Smooth muscle cell (in vitro differentiated cells): ENCODE data around the gene SMC3. TPM values are rescaled to one million over a fixed set of nuclear protein-coding genes. Genes with fewer than 3 reads are reported as not detected.
"Not testable (repeated sequence)": the region's sequence is repeated elsewhere in the genome, so short reads cannot be mapped to it uniquely, and the experiment has no call there.

Source experiments
- DNase-seq: peaks from one replicate; lab custom pipeline; 2025; ENCODE audit not compliant: unreplicated experiment; lab: John Stamatoyannopoulos, UW
- H2AFZ ChIP-seq: fragments of 200-600 bp; sonication (generic); 2 replicates; pipeline ENCODE4 v1.6.0; 2016; ENCODE audit warnings: antibody characterized with exemption, low read depth, mild to moderate bottlenecking
- H3F3A ChIP-seq: fragments of 200-600 bp; sonication (generic); 2 replicates; pipeline ENCODE4 v1.6.0; 2017; ENCODE audit warnings: antibody characterized with exemption, low read depth
- H3K27ac ChIP-seq: fragments of 200-600 bp; sonication (generic); 2 replicates; pipeline ENCODE4 v1.5.1; 2016; ENCODE audit warnings: low read depth, mild to moderate bottlenecking
- H3K27me3 ChIP-seq: fragments of 200-600 bp; sonication (generic); 2 replicates; pipeline ENCODE4 v1.6.1; 2016; ENCODE audit warnings: low read depth, mild to moderate bottlenecking
- H3K36me3 ChIP-seq: fragments of 200-600 bp; sonication (generic); 2 replicates; pipeline ENCODE4 v1.5.1; 2016; ENCODE audit warnings: low read depth
- H3K4me1 ChIP-seq: fragments of 200-600 bp; sonication (generic); 2 replicates; pipeline ENCODE4 v1.5.1; 2016; ENCODE audit warnings: low read depth
- H3K4me2 ChIP-seq: fragments of 200-600 bp; sonication (generic); 2 replicates; pipeline ENCODE4 v1.6.0; 2016; ENCODE audit warnings: mild to moderate bottlenecking
- H3K4me3 ChIP-seq: fragments of 200-600 bp; sonication (generic); 2 replicates; pipeline ENCODE4 v1.5.1; 2016; ENCODE audit warnings: mild to moderate bottlenecking
- H3K79me2 ChIP-seq: fragments of 200-600 bp; sonication (generic); 2 replicates; pipeline ENCODE4 v1.6.0; 2016; ENCODE audit warnings: low read depth, mild to moderate bottlenecking
- H3K9ac ChIP-seq: fragments of 200-600 bp; sonication (generic); 2 replicates; pipeline ENCODE4 v1.6.0; 2016; ENCODE audit warnings: low read depth
- H3K9me3 ChIP-seq: fragments of 200-600 bp; sonication (generic); replicated peaks from 2 replicates; pipeline ENCODE4 v1.5.1; 2016; ENCODE audit warnings: low read depth
- H4K20me1 ChIP-seq: fragments of 200-600 bp; sonication (generic); 2 replicates; pipeline ENCODE4 v1.6.0; 2016; ENCODE audit warnings: low read depth
- WGBS: methylation state at CpG from one replicate; pipeline ENCODE4 v1.1.7; 2016; ENCODE audit warnings: low lambda C conversion rate; 5-methylcytosine and 5-hydroxymethylcytosine counted together
- polyA plus RNA-seq: library from polyadenylated mRNA; unstranded; fragments of >200 nt; fragmentation: Nextera tagmentation; extraction: Ambion mirVana; gene quantifications from 2 replicates; pipeline ENCODE4 v1.2.1, GENCODE V29; 2016
- total RNA-seq: library from RNA; depleted of rRNA; stranded (reverse); fragments of >200 nt; gene quantifications from 2 replicates; pipeline ENCODE4 v1.2.3, GENCODE V29; 2014
- TF ChIP-seq, protein P1 (sequence below): fragments of 200-600 bp; sonication (generic); IDR thresholded peaks from 2 replicates; pipeline ENCODE4 v1.5.1; 2017; ENCODE audit warnings: borderline replicate concordance, mild to moderate bottlenecking, antibody characterized with exemption; ENCODE audit not compliant: insufficient read depth, poor library complexity, severe bottlenecking

The SMC3 gene
- total and polyA plus RNA-seq, 2 experiments from 2014 or later: 24.4 to 31.0 TPM

DNA sequence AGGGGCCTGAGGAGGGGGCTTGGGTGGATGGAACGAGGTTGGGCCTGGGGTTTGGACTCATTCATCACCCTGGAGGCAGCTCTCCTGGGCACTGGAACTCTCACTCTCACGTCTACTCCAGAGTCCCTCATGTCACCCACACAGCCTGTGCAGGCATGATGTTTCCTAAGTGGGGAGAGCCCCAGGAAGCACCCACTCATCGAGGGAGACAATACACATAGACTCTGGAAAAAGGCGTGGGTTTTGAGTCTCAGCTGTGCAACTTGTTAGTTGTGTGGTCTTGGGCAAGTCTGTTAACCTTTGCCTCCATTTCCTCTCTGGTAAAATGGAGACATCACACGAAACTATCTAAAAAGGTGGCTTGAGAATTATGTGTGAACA is 50.7 kb downstream of the SMC3 start:
- Histone ChIP-seq H3K27ac (no peak overlapping the region), H3K27me3 (no peaks in the 10 kb centered on the region), H3K4me2 (no peak overlapping the region), H3F3A (no peaks in the 10 kb centered on the region), H3K79me2 (no peaks in the 10 kb centered on the region), H4K20me1 (no peaks in the 10 kb centered on the region), H3K36me3 (no peaks in the 10 kb centered on the region), H3K4me3 (no peak overlapping the region), H3K9ac (no peak overlapping the region), H2AFZ (no peak overlapping the region), H3K9me3 (no peaks in the 10 kb centered on the region), H3K4me1 (no peaks in the 10 kb centered on the region)
- WGBS: 90% methylated on average over 5 of the region's 5 CpGs
- TF ChIP-seq, protein P1, sequence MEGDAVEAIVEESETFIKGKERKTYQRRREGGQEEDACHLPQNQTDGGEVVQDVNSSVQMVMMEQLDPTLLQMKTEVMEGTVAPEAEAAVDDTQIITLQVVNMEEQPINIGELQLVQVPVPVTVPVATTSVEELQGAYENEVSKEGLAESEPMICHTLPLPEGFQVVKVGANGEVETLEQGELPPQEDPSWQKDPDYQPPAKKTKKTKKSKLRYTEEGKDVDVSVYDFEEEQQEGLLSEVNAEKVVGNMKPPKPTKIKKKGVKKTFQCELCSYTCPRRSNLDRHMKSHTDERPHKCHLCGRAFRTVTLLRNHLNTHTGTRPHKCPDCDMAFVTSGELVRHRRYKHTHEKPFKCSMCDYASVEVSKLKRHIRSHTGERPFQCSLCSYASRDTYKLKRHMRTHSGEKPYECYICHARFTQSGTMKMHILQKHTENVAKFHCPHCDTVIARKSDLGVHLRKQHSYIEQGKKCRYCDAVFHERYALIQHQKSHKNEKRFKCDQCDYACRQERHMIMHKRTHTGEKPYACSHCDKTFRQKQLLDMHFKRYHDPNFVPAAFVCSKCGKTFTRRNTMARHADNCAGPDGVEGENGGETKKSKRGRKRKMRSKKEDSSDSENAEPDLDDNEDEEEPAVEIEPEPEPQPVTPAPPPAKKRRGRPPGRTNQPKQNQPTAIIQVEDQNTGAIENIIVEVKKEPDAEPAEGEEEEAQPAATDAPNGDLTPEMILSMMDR: no peak
- no peak for DNase-seq

DNA sequence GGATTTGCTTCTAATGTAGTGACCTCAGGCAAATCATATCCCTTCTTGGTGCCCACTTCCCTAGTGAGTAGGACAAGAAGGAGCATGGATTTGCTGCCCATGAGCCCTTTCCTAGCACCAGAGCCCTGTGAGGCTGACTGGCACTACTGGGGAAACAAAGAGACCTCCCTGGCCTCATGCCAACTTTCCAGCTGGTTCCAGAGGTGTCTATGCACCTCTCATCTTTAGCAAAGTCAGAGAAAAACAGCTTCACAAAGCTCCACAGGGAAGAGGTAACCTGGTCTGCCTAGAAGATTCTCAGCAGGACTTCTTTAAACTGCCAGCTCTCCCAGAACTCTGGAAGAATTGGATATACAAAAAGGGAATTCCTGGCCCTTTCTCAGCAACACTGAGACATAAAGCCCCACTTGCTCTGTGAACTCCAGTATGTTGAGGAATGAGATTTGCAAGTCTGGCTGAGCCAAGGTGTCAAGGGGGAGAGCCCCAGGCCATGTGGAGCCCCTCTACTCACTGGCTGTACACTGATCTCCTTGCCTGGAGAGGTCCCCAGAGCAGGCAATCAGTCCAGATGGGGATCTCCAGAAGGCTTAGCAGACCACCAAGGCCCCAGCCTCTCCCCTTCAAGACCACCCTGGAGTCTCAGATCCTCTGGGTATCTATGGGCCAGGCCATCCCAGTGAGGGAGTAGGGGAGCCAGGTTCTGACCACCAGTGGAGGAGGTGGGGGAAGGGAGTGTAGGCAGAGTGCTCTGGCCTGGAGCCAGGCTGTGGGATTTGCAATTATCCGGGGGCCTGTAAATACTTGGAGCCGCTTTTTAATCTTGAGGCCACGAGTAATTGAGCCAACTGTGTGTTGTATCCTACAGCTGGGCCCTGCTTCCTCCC is 52.3 kb downstream of the SMC3 start:
- Histone ChIP-seq H4K20me1 (no peaks in the 10 kb centered on the region), H2AFZ (no peak overlapping the region), H3K36me3 (no peaks in the 10 kb centered on the region), H3F3A (no peaks in the 10 kb centered on the region), H3K4me1 (no peaks in the 10 kb centered on the region), H3K9ac (no peak overlapping the region), H3K4me2 (no peak overlapping the region), H3K9me3 (no peaks in the 10 kb centered on the region), H3K27me3 (peaks cover 2% of the 10 kb centered on the region), H3K4me3 (no peak overlapping the region), H3K27ac (no peak overlapping the region), H3K79me2 (no peaks in the 10 kb centered on the region)
- no peak for DNase-seq
- TF ChIP-seq, protein P1: no peak
- WGBS: 10% methylated on average over 3 of the region's 3 CpGs

DNA sequence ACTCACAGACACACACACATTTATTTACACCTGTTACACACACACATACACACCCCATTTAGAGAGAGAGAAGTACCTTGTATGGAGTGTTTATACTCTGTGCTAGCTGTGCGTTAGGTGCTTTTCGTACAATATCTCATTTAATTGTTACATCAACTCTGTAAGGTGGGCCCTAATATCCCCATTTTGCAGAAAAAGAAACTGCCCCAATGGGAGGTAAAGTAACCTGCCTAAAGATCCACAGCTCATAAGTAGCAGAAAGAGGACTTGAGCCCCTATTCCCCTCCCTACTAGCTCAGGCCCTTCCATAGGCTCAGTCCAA is 52.9 kb downstream of the SMC3 start:
- TF ChIP-seq, protein P1: no peak
- DNase-seq: no peak
- H3K79me2 ChIP-seq: no peaks in the 10 kb centered on the region
- H3K27ac ChIP-seq: no peak overlapping the region
- H3K4me1 ChIP-seq: no peaks in the 10 kb centered on the region
- H3K4me3 ChIP-seq: no peak overlapping the region
- H3K36me3 ChIP-seq: no peaks in the 10 kb centered on the region
- H3F3A ChIP-seq: no peaks in the 10 kb centered on the region
- no peaks in the 10 kb centered on the region for H4K20me1 ChIP-seq
- 92% methylated on average over 2 of the region's 2 CpGs for WGBS
- no peak overlapping the region for H3K4me2 ChIP-seq
- H2AFZ ChIP-seq: no peak overlapping the region
- peaks cover 2% of the 10 kb centered on the region for H3K27me3 ChIP-seq
- H3K9me3 ChIP-seq: no peaks in the 10 kb centered on the region
- no peak overlapping the region for H3K9ac ChIP-seq

DNA sequence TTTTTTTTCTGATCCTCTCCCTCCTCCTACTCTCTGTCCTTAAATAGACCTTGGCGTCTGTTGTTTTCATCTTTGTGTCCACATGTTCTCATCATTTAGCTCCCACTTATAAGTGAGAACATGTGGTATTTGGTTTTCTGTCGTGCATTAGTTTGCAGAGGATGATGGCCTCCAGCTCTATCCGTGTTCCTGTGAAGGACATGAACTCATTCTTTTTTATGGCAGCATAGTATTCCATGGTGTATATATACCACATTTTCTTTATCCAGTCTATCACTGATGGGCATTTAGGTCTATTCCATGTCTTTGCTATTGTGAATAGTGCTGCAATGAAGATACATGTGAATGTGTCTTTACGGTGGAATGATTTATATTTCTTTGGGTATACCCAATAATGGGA is 55.8 kb downstream of the SMC3 start:
- H3K9ac ChIP-seq, H3K4me1 ChIP-seq, H3K4me3 ChIP-seq, H3K36me3 ChIP-seq, H2AFZ ChIP-seq, H3K79me2 ChIP-seq, H3K27me3 ChIP-seq, H3F3A ChIP-seq, H4K20me1 ChIP-seq, H3K27ac ChIP-seq, DNase-seq, H3K9me3 ChIP-seq, H3K4me2 ChIP-seq: not testable (repeated sequence)
- 94% methylated on average over 4 of the region's 4 CpGs for whole genome bisulfite sequencing
